ENCODE measurements around the gene YES1. TPM values are rescaled to one million over a fixed set of nuclear protein-coding genes. Genes with fewer than 3 reads are reported as not detected.

Gene YES1
- total RNA-seq, 1 experiment from 2014 or later = 81.7 TPM

- intact Hi-C loops (cut with micrococcal nuclease) = loop anchor here (5.0 kb wide), 1 partner anchor 56 kb away; the partner anchor contains the start of gene TYMS
- no peak for TF ChIP-seq CTCF (IDR thresholded peaks at IDR 0.05; ENCODE audit: unreplicated experiment)
- peaks cover 20% of the 10 kb centered on the region for H3K36me3 Mint-ChIP-seq (ENCODE audit: insufficient read depth, unreplicated experiment)
- POLR2A ChIA-PET = interaction anchor here (0.8 to 2.9 kb wide), 7 partner anchors 10 to 445 kb away, joined by 3 to 8 read pairs (median 4); partner anchors contain the start of gene THOC1
- no peaks in the 10 kb centered on the region for H3K27me3 Mint-ChIP-seq (ENCODE audit: insufficient read depth, unreplicated experiment)
- no TSS peak for BruUV-seq (replicated peaks)
- H3K9me3 Mint-ChIP-seq (ENCODE audit: unreplicated experiment) = no peaks in the 10 kb centered on the region
- H3K4me3 Mint-ChIP-seq (ENCODE audit: unreplicated experiment) = peak overlapping the region; percentile 88
- CTCF ChIA-PET = interaction anchor here (0.5 to 2.9 kb wide), 20 partner anchors 11 to 1437 kb away, joined by 3 to 22 read pairs (median 4); no protein-coding TSS in a partner anchor
- no peak overlapping the region for H3K27ac Mint-ChIP-seq (ENCODE audit: low read depth, unreplicated experiment)
- peaks cover 11% of the 10 kb centered on the region for H3K4me1 Mint-ChIP-seq (ENCODE audit: insufficient read depth, unreplicated experiment)
- no peak for DNase-seq (ENCODE audit: unreplicated experiment)
These were observed 98.9 kb downstream of the YES1 start for GRCh38 chr18:713135-713490.

- ChIA-PET POLR2A (interaction anchor here (0.8 to 2.9 kb wide), 7 partner anchors 9 to 445 kb away, joined by 3 to 8 read pairs (median 4); partner anchors contain the start of gene THOC1), CTCF (interaction anchor here (0.5 to 2.9 kb wide), 23 partner anchors 11 to 1562 kb away, joined by 3 to 22 read pairs (median 4); no protein-coding TSS in a partner anchor)
- peak; percentile 97 for TF ChIP-seq CTCF (IDR thresholded peaks at IDR 0.05; ENCODE audit: unreplicated experiment)
- H3K9me3 Mint-ChIP-seq (ENCODE audit: unreplicated experiment) = no peaks in the 10 kb centered on the region
- H3K27me3 Mint-ChIP-seq (ENCODE audit: insufficient read depth, unreplicated experiment) = no peaks in the 10 kb centered on the region
- peaks cover 11% of the 10 kb centered on the region for H3K4me1 Mint-ChIP-seq (ENCODE audit: insufficient read depth, unreplicated experiment)
- peak within 1 kb of the TSS; percentile 96 for H3K27ac Mint-ChIP-seq (ENCODE audit: low read depth, unreplicated experiment)
- peak; percentile 86 for DNase-seq (ENCODE audit: unreplicated experiment)
- peak within 1 kb of the TSS; percentile 88 for H3K4me3 Mint-ChIP-seq (ENCODE audit: unreplicated experiment)
- intact Hi-C loops (cut with micrococcal nuclease) = loop anchor here (1.0 to 5.0 kb wide), 3 partner anchors 55 to 119 kb away; partner anchors contain the start of gene TYMS
- no TSS peak for BruUV-seq (replicated peaks)
- peaks cover 24% of the 10 kb centered on the region for H3K36me3 Mint-ChIP-seq (ENCODE audit: insufficient read depth, unreplicated experiment)
These were observed 99.5 kb downstream of the YES1 start, which contains the start of gene ENOSF1 for GRCh38 chr18:712401-713134. TSS of gene ENOSF1 (minus strand) at chr18:712630. CDS start at chr18:712587, 43 bp downstream.

GRCh38 chr18:711657-712400 is 100.2 kb downstream of the YES1 start:
- Mint-ChIP-seq H3K9me3 (ENCODE audit: unreplicated experiment) (no peaks in the 10 kb centered on the region), H3K27me3 (ENCODE audit: insufficient read depth, unreplicated experiment) (no peaks in the 10 kb centered on the region), H3K4me3 (ENCODE audit: unreplicated experiment) (peak overlapping the region; percentile 88), H3K27ac (ENCODE audit: low read depth, unreplicated experiment) (peak overlapping the region; percentile 96), H3K36me3 (ENCODE audit: insufficient read depth, unreplicated experiment) (peaks cover 24% of the 10 kb centered on the region), H3K4me1 (ENCODE audit: insufficient read depth, unreplicated experiment) (peaks cover 11% of the 10 kb centered on the region)
- peak; percentile 86 for DNase-seq (ENCODE audit: unreplicated experiment)
- POLR2A ChIA-PET = interaction anchor here (1.0 to 2.9 kb wide), 7 partner anchors 9 to 127 kb away, joined by 3 to 8 read pairs (median 5); partner anchors contain the start of genes TYMS and YES1
- TF ChIP-seq CTCF (IDR thresholded peaks at IDR 0.05; ENCODE audit: unreplicated experiment) = no peak
- intact Hi-C loops (cut with micrococcal nuclease) = loop anchor here (1.0 to 5.0 kb wide), 3 partner anchors 55 to 119 kb away; partner anchors contain the start of gene TYMS
- TSS peak; percentile 91 for BruUV-seq (replicated peaks)
- CTCF ChIA-PET = interaction anchor here (0.6 to 2.9 kb wide), 17 partner anchors 10 to 1563 kb away, joined by 3 to 22 read pairs (median 5); no protein-coding TSS in a partner anchor
